Measurements from ENCODE around the gene OR2AG1. TPM values are rescaled to one million over a fixed set of nuclear protein-coding genes. Genes with fewer than 3 reads are reported as not detected.

Gene OR2AG1
- not detected in 2 replicates for polyA plus RNA-seq (2012; rRNA removed)
- not detected in 2 replicates for polyA plus RNA-seq (2012; cell fraction: cytosol; rRNA removed)
- polyA plus RNA-seq (2012; cell fraction: nucleus; rRNA removed), result not detected in 2 replicates

GRCh38 chr11:6782720-6783119, at the start of gene OR2AG1:
OR2AG1 (plus strand) TSS chr11:6783020; CDS start chr11:6785038, 2,018 bp downstream.
- Histone ChIP-seq H3K9ac (no peak within 1 kb of the TSS), H3K4me1 (ENCODE audit: control insufficient read depth in 1 of 2, insufficient read depth in 2 of 2, low read depth in 1 of 2, low read length in 1 of 2) (no peaks in the 10 kb centered on the region), H3K4me2 (no peak within 1 kb of the TSS), H3K9me3 (no peaks in the 10 kb centered on the region), H3K27me3 (ENCODE audit: insufficient read depth) (peaks cover 4% of the 10 kb centered on the region; the same call in 1 of the 2 replicates), H4K20me1 (ENCODE audit: insufficient read depth) (no peaks in the 10 kb centered on the region), H2AFZ (ENCODE audit: low read depth) (no peak within 1 kb of the TSS), H3F3A (replicated peaks; ENCODE audit: insufficient read depth) (no peaks in the 10 kb centered on the region), H3K36me3 (replicated peaks in 1 of 2; ENCODE audit: control insufficient read depth in 1 of 2, insufficient read depth in 2 of 2, low read length in 1 of 2) (no peaks in the 10 kb centered on the region), H3K27ac (ENCODE audit: low read depth in 2 of 2, low read length in 1 of 2) (no peak within 1 kb of the TSS), H3K4me3 (ENCODE audit: low read depth in 2 of 2, low read length in 1 of 2) (no peak within 1 kb of the TSS), H3K9me2 (no peaks in the 10 kb centered on the region), H3K79me2 (ENCODE audit: insufficient read depth) (no peaks in the 10 kb centered on the region)
- DNase-seq, result no peak
- TF ChIP-seq ELF1 (IDR thresholded peaks at IDR 0.05), result no peak
- no peak for TF ChIP-seq FOXM1 (IDR thresholded peaks at IDR 0.05; ENCODE audit: low read depth)
- TF ChIP-seq NFIC (IDR thresholded peaks at IDR 0.05; ENCODE audit: borderline replicate concordance), result no peak
- TF ChIP-seq RCOR1 (IDR thresholded peaks at IDR 0.05; ENCODE audit: low read length), result no peak
- TF ChIP-seq RAD21 (IDR thresholded peaks at IDR 0.05; ENCODE audit: low read length), result no peak
- TF ChIP-seq TAF1 (IDR thresholded peaks at IDR 0.05; ENCODE audit: borderline replicate concordance, low read depth, low read length), result no peak
- TF ChIP-seq EZH2phosphoT487 (IDR thresholded peaks at IDR 0.05; ENCODE audit: borderline replicate concordance, low read depth), result no peak
- TF ChIP-seq SMC3 (IDR thresholded peaks at IDR 0.05; ENCODE audit: low read depth, low read length), result no peak
- TF ChIP-seq GATA2 (CRISPR knock-in tag; IDR thresholded peaks at IDR 0.05), result no peak
- TF ChIP-seq RXRA (IDR thresholded peaks at IDR 0.05; ENCODE audit: borderline replicate concordance, low read depth), result no peak
- ChIA-PET CTCF (interaction anchor here (1.0 kb wide), 1 partner anchor 77 kb away, joined by 3 read pairs; no protein-coding TSS in a partner anchor), POLR2A (no interaction called here)
- 0% methylated on average over 2 of the region's 2 CpGs for WGBS (ENCODE audit: low lambda C conversion rate)

GRCh38 chr11:6733326-6734275, 49.2 kb upstream of the OR2AG1 start:
- Histone ChIP-seq H3K4me3 (ENCODE audit: low read depth in 2 of 2, low read length in 1 of 2) (no peak overlapping the region), H3K9ac (no peak overlapping the region), H4K20me1 (ENCODE audit: insufficient read depth) (no peaks in the 10 kb centered on the region), H3K79me2 (ENCODE audit: insufficient read depth) (no peaks in the 10 kb centered on the region), H2AFZ (ENCODE audit: low read depth) (no peak overlapping the region), H3K4me1 (ENCODE audit: control insufficient read depth in 1 of 2, insufficient read depth in 2 of 2, low read depth in 1 of 2, low read length in 1 of 2) (no peaks in the 10 kb centered on the region), H3K4me2 (no peak overlapping the region), H3K27ac (ENCODE audit: low read depth in 2 of 2, low read length in 1 of 2) (no peak overlapping the region), H3K9me2 (no peaks in the 10 kb centered on the region), H3F3A (replicated peaks; ENCODE audit: insufficient read depth) (no peaks in the 10 kb centered on the region), H3K36me3 (replicated peaks in 1 of 2; ENCODE audit: control insufficient read depth in 1 of 2, insufficient read depth in 2 of 2, low read length in 1 of 2) (no peaks in the 10 kb centered on the region), H3K27me3 (ENCODE audit: insufficient read depth) (peaks cover 8% of the 10 kb centered on the region; the same call in 1 of the 2 replicates), H3K9me3 (no peaks in the 10 kb centered on the region)
- POLR2A ChIA-PET, result no interaction called here
- WGBS (ENCODE audit: low lambda C conversion rate), result 3% methylated on average over 3 of the region's 3 CpGs
- DNase-seq, result no peak
- CTCF ChIA-PET, result interaction anchor here (0.9 to 1.0 kb wide), 2 partner anchors 21 to 79 kb away, joined by 3 read pairs; no protein-coding TSS in a partner anchor
- TF ChIP-seq RAD21 (IDR thresholded peaks at IDR 0.05; ENCODE audit: low read length), result no peak
- TF ChIP-seq USF1 (IDR thresholded peaks at IDR 0.05; ENCODE audit: borderline replicate concordance, low read depth), result no peak
- TF ChIP-seq MXI1 (IDR thresholded peaks at IDR 0.05; ENCODE audit: low read depth, low read length), result no peak
- TF ChIP-seq NFIC (IDR thresholded peaks at IDR 0.05; ENCODE audit: borderline replicate concordance), result no peak
- TF ChIP-seq MAX (IDR thresholded peaks at IDR 0.05; ENCODE audit: low read depth), result no peak
- no peak for TF ChIP-seq FOXM1 (IDR thresholded peaks at IDR 0.05; ENCODE audit: low read depth)
- no peak for TF ChIP-seq RFX5 (IDR thresholded peaks at IDR 0.05; ENCODE audit: low read length)
- TF ChIP-seq GATA2 (CRISPR knock-in tag; IDR thresholded peaks at IDR 0.05), result no peak
- no peak for TF ChIP-seq RXRA (IDR thresholded peaks at IDR 0.05; ENCODE audit: borderline replicate concordance, low read depth)
- no peak for TF ChIP-seq IRF3 (IDR thresholded peaks at IDR 0.05; ENCODE audit: low read depth, low read length)
- TF ChIP-seq ZBTB33 (IDR thresholded peaks at IDR 0.05; ENCODE audit: borderline replicate concordance, low read depth), result no peak
- TF ChIP-seq FOXJ3 (CRISPR knock-in tag; IDR thresholded peaks at IDR 0.05), result no peak
- no peak for TF ChIP-seq USF2 (IDR thresholded peaks at IDR 0.05; ENCODE audit: borderline replicate concordance, low read depth, low read length)
